Astrocyte (in vitro differentiated cells and primary cell): ENCODE results near the gene UBE2F. TPM values are rescaled to one million over a fixed set of nuclear protein-coding genes. Genes with fewer than 3 reads are reported as not detected.

ENCODE experiments used
- DNase-seq: peaks from one replicate; pipeline ENCODE4 v3.0.0-alpha.2; 2010; ENCODE audit warnings: low read depth
- FAIRE-seq: peaks from 2 replicates; lab custom pipeline; 2011; peaks lifted over from hg19 to GRCh38; lab: Jason Lieb, UNC
- H2AFZ ChIP-seq: 2 replicates; pipeline ENCODE4 v1.6.0; 2012; ENCODE audit warnings: low read depth, low read length, inconsistent platforms
- H3K27ac ChIP-seq: 2 replicates; pipeline ENCODE4 v1.5.1; 2011; ENCODE audit warnings: low read depth, low read length, inconsistent platforms
- H3K27me3 ChIP-seq: 2 replicates; pipeline ENCODE4 v1.6.0; 2011; ENCODE audit warnings: low read length, inconsistent platforms; ENCODE audit not compliant: insufficient read depth
- H3K36me3 ChIP-seq: 2 replicates; pipeline ENCODE4 v1.5.1; 2011; ENCODE audit warnings: low read length, inconsistent platforms; ENCODE audit not compliant: insufficient read depth
- H3K4me1 ChIP-seq: 2 replicates; pipeline ENCODE4 v1.5.1; 2011; ENCODE audit warnings: low read length, inconsistent platforms; ENCODE audit not compliant: insufficient read depth
- H3K4me2 ChIP-seq: 2 replicates; pipeline ENCODE4 v1.6.0; 2012; ENCODE audit warnings: low read length, inconsistent platforms
- H3K4me3 ChIP-seq: 2 replicates; pipeline ENCODE4 v1.5.1; 2011; ENCODE audit warnings: low read depth, mild to moderate bottlenecking, low read length, inconsistent platforms; ENCODE audit not compliant: insufficient read depth
- H3K79me2 ChIP-seq: 2 replicates; pipeline ENCODE4 v1.6.0; 2012; ENCODE audit warnings: mild to moderate bottlenecking, low read length, inconsistent platforms; ENCODE audit not compliant: insufficient read depth
- H3K9ac ChIP-seq: 2 replicates; pipeline ENCODE4 v1.6.0; 2012; ENCODE audit warnings: mild to moderate bottlenecking, low read length, inconsistent platforms
- H3K9me3 ChIP-seq: 2 replicates; pipeline ENCODE4 v1.5.1; 2012; ENCODE audit warnings: low read depth, mild to moderate bottlenecking, low read length, inconsistent platforms; ENCODE audit not compliant: insufficient read depth
- H4K20me1 ChIP-seq: 2 replicates; pipeline ENCODE4 v1.6.0; 2012; ENCODE audit warnings: low read length, inconsistent platforms; ENCODE audit not compliant: insufficient read depth
- H3K27ac Mint-ChIP-seq: one replicate; pipeline ENCODE4 v1.8.0; 2021; ENCODE audit warnings: mild to moderate bottlenecking, mixed read lengths; ENCODE audit not compliant: unreplicated experiment
- H3K27me3 Mint-ChIP-seq: one replicate; pipeline ENCODE4 v1.8.0; 2021; ENCODE audit warnings: low read depth, mixed read lengths; ENCODE audit not compliant: unreplicated experiment
- H3K36me3 Mint-ChIP-seq: one replicate; pipeline ENCODE4 v1.8.0; 2021; ENCODE audit warnings: low read depth, mixed read lengths; ENCODE audit not compliant: unreplicated experiment
- H3K4me1 Mint-ChIP-seq: one replicate; pipeline ENCODE4 v1.8.0; 2021; ENCODE audit warnings: low read depth, mixed read lengths; ENCODE audit not compliant: unreplicated experiment
- H3K4me3 Mint-ChIP-seq: one replicate; pipeline ENCODE4 v1.8.0; 2021; ENCODE audit warnings: mild to moderate bottlenecking, moderate library complexity, mixed read lengths; ENCODE audit not compliant: unreplicated experiment
- H3K9me3 Mint-ChIP-seq: one replicate; pipeline ENCODE4 v1.8.0; 2021; ENCODE audit warnings: mild to moderate bottlenecking, mixed read lengths; ENCODE audit not compliant: unreplicated experiment
- EZH2 ChIP-seq: IDR thresholded peaks from 2 replicates; pipeline ENCODE4 v1.6.1; 2012; ENCODE audit warnings: mild to moderate bottlenecking, low read length, inconsistent platforms; ENCODE audit not compliant: insufficient read depth
- total RNA-seq: library from RNA; stranded (reverse); gene quantifications from 2 replicates; pipeline ENCODE4 v1.2.1, GENCODE V29; 2021
- TF ChIP-seq, protein P1 (sequence below): IDR thresholded peaks from 2 replicates; pipeline ENCODE4 v1.5.1; 2011; ENCODE audit warnings: low read depth, mild to moderate bottlenecking, inconsistent platforms, low read length, moderate library complexity; ENCODE audit not compliant: insufficient read depth

Gene UBE2F
- total RNA-seq, 1 donor from 2014 or later = 67.1 TPM

DNA sequence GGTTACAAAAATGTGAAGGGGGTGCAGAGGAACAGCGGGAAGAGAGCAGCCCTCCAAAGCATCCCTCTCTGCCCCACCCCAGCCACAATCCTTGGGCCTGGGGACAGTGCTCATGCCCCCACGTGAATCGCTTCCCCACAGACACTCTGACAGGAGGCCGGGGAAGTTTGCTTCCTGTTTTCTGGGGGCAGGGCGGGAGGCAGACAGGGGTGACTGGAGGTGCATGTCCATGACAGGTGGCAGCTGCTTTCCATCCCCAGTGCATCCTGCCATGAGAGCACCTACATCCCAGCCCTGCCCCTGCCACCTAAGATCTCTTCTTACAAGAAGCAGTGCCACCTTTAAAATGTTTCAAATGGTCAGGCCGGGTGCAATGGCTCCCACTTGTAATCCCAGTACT lies 47.2 kb upstream of the UBE2F start:
- no peak overlapping the region for H3K4me3 Mint-ChIP-seq
- H3K36me3 ChIP-seq = no peaks in the 10 kb centered on the region
- no peak overlapping the region for H3K4me3 ChIP-seq
- no peak overlapping the region for H3K27ac Mint-ChIP-seq
- DNase-seq (no peak), FAIRE-seq (no peak)
- no peak overlapping the region for H3K4me2 ChIP-seq
- TF ChIP-seq, protein P1, sequence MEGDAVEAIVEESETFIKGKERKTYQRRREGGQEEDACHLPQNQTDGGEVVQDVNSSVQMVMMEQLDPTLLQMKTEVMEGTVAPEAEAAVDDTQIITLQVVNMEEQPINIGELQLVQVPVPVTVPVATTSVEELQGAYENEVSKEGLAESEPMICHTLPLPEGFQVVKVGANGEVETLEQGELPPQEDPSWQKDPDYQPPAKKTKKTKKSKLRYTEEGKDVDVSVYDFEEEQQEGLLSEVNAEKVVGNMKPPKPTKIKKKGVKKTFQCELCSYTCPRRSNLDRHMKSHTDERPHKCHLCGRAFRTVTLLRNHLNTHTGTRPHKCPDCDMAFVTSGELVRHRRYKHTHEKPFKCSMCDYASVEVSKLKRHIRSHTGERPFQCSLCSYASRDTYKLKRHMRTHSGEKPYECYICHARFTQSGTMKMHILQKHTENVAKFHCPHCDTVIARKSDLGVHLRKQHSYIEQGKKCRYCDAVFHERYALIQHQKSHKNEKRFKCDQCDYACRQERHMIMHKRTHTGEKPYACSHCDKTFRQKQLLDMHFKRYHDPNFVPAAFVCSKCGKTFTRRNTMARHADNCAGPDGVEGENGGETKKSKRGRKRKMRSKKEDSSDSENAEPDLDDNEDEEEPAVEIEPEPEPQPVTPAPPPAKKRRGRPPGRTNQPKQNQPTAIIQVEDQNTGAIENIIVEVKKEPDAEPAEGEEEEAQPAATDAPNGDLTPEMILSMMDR = no peak
- TF ChIP-seq EZH2 = no peak
- no peaks in the 10 kb centered on the region for H3K4me1 Mint-ChIP-seq
- H3K4me1 ChIP-seq = no peaks in the 10 kb centered on the region
- H3K9me3 ChIP-seq = no peaks in the 10 kb centered on the region
- H3K9ac ChIP-seq = no peak overlapping the region
- H3K79me2 ChIP-seq = no peaks in the 10 kb centered on the region
- no peaks in the 10 kb centered on the region for H4K20me1 ChIP-seq
- H3K27me3 Mint-ChIP-seq = peaks cover 15% of the 10 kb centered on the region
- no peak overlapping the region for H2AFZ ChIP-seq
- no peaks in the 10 kb centered on the region for H3K9me3 Mint-ChIP-seq
- H3K36me3 Mint-ChIP-seq = peaks cover 2% of the 10 kb centered on the region
- no peaks in the 10 kb centered on the region for H3K27me3 ChIP-seq
- H3K27ac ChIP-seq = no peak overlapping the region

DNA sequence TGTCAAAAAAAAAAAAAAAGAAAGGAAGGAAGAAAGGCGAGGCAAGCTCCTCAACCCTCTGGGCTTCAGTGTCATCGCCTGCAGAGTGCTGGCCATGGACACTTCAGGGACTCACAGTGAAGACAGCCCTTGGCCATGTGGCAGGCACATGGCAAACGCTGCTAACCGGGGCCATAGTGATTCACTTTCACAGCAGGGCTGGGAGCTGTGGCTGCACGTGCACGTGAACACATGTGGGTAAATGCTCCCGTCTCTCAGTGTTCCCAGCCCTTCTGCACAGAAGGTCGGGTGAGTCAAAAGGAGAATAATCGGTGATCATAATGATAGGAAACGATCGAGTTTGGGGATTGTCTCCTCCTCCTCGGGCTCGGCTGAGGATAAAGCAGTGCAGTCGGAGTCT lies 46.1 kb upstream of the UBE2F start:
- no peaks in the 10 kb centered on the region for H3K9me3 ChIP-seq
- Mint-ChIP-seq H3K27ac (no peak overlapping the region), H3K36me3 (peaks cover 2% of the 10 kb centered on the region), H3K27me3 (peaks cover 13% of the 10 kb centered on the region), H3K4me1 (no peaks in the 10 kb centered on the region), H3K9me3 (no peaks in the 10 kb centered on the region), H3K4me3 (no peak overlapping the region)
- no peak overlapping the region for H3K4me3 ChIP-seq
- H4K20me1 ChIP-seq = no peaks in the 10 kb centered on the region
- H3K79me2 ChIP-seq = no peaks in the 10 kb centered on the region
- no peaks in the 10 kb centered on the region for H3K27me3 ChIP-seq
- H3K9ac ChIP-seq = no peak overlapping the region
- no peak overlapping the region for H3K4me2 ChIP-seq
- FAIRE-seq = no peak
- no peak for DNase-seq
- H3K4me1 ChIP-seq = no peaks in the 10 kb centered on the region
- no peak overlapping the region for H2AFZ ChIP-seq
- H3K27ac ChIP-seq = no peak overlapping the region
- H3K36me3 ChIP-seq = no peaks in the 10 kb centered on the region
- no peak for TF ChIP-seq EZH2

DNA sequence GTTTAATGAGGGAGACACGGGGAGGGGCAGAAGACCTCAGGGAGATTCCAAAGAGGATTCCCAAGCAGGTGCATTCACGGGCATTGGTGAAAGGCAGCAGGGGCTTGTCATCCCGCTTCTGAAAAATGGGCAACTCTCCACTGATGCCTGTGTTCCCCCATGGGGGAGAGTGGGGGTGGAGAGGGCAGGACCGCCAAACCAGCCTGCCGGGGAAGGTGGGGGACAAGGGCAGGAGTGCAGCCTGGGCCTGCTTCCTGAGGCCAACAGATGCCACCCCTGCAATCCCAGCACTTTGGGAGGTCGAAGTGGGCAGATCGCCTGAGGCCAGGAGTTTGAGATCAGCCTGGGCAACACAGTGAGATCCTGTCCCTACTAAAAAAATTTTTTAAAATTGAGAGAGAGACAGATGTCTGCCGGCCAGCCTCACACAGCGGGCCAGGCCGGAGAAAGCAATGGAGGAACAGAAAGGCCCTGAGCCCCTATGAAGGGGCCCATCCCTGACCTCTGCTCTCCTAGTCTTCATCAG lies 44.8 kb upstream of the UBE2F start:
- no peak for FAIRE-seq
- H3K27ac ChIP-seq = no peak overlapping the region
- no peaks in the 10 kb centered on the region for H3K9me3 Mint-ChIP-seq

More for the DNA sequence above, 44.8 kb upstream of the UBE2F start:
- no peaks in the 10 kb centered on the region for H3K4me1 Mint-ChIP-seq
- no peak overlapping the region for H3K4me3 Mint-ChIP-seq
- TF ChIP-seq EZH2 = no peak
- TF ChIP-seq, protein P1 = no peak
- no peak overlapping the region for H3K4me3 ChIP-seq
- no peaks in the 10 kb centered on the region for H3K79me2 ChIP-seq
- H2AFZ ChIP-seq = no peak overlapping the region
- H3K4me2 ChIP-seq = no peak overlapping the region
- no peaks in the 10 kb centered on the region for H3K4me1 ChIP-seq
- H3K9ac ChIP-seq = no peak overlapping the region
- H3K36me3 Mint-ChIP-seq = peaks cover 2% of the 10 kb centered on the region
- H3K27me3 ChIP-seq = no peaks in the 10 kb centered on the region
- H3K36me3 ChIP-seq = no peaks in the 10 kb centered on the region
- H3K27ac Mint-ChIP-seq = no peak overlapping the region
- no peaks in the 10 kb centered on the region for H3K9me3 ChIP-seq
- no peak for DNase-seq
- no peaks in the 10 kb centered on the region for H4K20me1 ChIP-seq
- peaks cover 13% of the 10 kb centered on the region for H3K27me3 Mint-ChIP-seq
